HG03060 (cell line): ENCODE measurements around the gene CHRM4.

Experiments
- ATAC-seq: cut with Tn5 transposase; IDR thresholded peaks from one replicate; pipeline ENCODE4 v1.9.1; 2021; ENCODE audit warnings: low read depth, moderate number of reproducible peaks; ENCODE audit not compliant: unreplicated experiment

CHRM4 gene

DNA sequence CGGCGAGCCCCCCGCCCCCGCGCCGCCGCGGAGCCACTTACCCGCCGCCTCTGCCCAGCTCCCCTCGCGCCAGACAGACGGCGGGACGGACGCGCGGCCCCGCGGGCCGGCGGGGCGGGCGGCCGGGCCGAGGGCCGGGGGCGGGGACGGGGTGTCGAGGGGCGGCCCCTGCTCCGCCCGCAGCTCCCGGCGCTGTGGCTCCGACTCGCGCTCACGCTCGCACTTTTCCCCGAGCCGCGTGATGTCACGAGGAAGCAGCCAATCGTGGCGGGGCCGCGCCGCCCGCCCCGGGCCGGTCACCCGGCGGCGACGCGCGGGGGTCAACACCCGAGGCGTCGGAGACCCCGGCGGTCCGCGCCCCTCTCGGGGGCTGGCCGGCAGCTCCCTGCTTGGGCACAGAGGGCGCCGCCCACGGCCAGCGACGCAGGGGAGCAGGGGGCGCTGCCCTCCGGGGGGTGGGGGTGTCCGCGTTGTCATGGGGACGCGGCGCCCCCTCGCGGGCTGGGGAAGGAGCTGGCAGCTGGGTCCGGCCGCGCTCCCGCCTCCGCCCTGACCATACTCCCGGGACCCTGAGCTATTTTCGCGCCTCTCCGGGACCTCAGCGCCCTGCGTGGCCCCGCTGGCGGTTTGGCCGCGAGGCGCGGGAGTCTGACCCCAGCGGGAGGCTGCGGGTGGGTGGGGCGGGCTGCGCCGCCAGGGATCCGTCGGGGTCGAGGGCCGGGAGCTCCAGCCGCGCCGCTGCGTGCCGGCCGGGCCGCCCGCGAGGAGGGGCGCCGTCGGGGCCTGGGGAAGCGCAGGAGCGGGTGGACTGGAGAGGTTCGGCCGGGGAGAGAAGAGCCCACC is at the start of gene CHRM4:
Gene CHRM4, minus strand, starts transcription at position 199 of the 843 bp plus-strand sequence. CDS start 5,219 bp downstream, outside the sequence.
- ATAC-seq, result no peak

DNA sequence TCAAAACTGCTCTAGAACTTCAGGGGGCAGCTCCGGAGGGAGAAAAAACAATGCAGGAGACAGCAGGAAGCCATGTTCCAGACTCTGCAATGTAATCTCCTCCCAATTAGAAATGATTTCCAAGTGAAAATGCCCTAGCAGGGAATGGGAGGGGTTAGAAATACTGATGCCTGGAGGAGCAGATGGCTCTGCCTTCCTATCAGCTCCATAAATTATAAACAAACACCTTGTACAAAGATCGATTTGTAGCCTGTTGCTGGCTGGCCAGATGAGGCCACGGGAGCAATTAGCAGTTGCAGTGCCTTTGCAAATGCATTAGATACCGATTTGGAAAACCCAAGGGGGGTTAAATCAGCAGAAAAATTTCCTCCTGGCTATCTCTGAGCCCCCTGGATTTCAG is 46.6 kb upstream of the CHRM4 start:
- ATAC-seq, result no peak

DNA sequence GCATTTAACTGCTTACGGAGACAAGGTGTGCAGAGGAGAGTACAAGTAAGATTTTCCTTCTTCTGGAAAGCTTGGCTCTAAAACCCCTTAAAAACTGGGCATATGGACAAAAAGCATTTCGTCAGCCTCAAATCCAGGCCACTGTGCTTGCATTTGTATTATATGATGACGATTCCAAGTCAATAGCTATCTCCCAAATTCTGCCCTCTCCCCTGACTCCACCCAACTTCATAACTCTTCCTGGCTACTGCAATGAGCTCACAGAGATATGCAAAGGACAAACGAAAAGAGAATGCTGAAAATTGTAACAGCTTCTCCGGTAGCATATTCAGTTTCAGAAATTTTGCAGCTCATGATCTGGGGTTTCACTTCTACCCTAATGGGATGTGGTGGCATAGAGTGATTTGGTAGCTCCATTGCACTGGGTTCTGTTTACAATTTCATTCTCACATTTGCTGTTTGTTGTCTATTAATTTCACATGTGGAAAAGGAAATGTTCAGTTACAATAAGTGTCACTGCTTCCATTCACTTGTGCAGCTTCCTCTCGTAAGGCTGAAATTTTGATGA is 45.6 kb upstream of the CHRM4 start:
- ATAC-seq, result no peak

DNA sequence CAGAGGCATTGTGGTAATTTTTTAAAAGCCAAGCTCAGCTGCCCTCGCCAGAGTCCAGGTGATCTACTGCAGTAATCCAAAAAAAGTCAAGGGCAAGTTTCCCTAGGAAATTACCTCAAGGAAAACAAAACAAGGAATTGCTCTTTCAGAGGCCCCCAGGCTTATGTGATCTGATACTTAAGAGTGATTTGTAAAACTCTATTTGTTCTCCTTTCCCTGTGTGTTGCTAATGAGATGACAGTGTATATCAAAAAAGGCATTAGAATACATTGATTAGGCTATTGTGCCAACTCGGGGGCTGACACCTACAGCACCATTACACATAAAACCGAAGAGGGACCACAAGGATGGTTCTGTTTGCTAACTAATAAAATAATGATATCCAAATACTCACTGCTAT is 44.5 kb upstream of the CHRM4 start:
- no peak for ATAC-seq

DNA sequence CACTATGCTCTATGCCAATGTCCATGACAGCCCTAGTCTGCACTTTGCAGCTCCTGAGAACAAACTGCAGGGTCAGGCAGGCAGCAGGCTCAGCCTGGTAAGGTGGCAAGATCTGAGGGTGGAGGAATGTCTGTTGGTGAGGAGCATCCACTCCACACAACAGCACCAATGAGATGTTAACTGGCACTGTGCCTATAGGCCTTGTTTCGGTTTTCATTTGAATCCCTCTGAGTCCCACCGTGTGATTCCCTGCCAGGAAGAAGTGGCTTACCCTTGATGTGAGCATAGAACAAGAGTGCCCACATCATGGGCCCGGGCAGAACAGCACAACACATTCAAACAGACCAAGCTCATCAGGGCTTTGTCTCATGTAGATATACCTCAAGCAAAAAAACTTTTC is 44.1 kb upstream of the CHRM4 start:
- no peak for ATAC-seq

DNA sequence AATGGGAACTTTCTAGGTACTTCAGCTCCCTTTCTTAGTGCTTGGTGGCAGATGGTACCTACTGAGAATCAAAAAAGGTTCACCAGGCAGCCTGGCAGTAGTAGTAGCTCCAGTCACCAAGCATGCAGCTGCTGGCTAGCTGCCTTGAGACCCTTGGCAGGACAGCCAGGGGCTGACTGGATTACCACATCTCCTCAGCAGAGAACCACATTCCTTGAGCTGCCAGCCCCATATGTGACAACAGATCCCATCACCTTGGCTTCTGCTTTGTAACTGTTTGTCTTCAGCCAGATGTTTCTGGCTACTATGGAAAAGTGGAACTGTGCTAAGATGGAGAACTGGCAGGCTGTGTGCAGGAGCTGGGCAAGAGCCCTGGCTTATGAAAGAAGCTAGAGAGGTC is 39.6 kb upstream of the CHRM4 start:
- ATAC-seq, result no peak

DNA sequence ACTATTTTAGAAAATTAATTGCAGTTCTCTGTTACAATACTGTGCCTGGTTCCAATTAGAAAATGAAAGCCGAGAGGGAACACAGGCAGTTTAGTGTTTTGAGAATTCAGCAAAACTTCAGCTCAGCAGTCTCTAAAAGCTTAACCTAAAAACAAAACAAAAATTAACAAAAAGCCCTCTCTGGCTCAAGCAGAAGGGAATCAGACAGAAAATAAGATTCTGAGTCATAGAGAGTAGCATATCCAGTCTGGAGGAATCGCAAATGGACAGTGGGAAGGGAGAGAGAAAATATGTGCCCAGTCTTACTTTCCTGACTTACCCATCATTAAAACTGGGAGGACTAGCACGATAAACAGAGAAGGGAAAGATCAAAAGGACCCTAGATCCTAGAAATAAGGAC is 38.1 kb upstream of the CHRM4 start:
- ATAC-seq, result no peak

DNA sequence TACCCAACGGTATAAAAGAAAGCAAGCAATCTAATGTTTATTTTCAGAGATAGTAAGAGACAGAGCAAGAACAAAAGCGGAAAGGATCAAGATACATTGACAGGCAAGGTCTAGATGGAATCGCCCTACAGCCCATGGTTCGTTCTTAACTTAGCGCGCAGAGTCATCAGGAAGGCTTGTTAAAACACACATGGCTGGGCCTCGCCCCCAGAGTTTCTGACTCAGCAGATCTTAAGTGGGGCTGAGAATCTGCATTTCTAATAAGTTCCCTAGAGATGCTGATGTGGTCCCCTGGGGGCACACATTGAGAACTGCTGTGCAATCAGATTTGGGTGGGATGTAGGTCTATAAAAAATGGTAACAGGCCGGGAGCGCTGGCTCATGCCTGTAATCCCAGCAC is 35.8 kb upstream of the CHRM4 start:
- ATAC-seq, result no peak

DNA sequence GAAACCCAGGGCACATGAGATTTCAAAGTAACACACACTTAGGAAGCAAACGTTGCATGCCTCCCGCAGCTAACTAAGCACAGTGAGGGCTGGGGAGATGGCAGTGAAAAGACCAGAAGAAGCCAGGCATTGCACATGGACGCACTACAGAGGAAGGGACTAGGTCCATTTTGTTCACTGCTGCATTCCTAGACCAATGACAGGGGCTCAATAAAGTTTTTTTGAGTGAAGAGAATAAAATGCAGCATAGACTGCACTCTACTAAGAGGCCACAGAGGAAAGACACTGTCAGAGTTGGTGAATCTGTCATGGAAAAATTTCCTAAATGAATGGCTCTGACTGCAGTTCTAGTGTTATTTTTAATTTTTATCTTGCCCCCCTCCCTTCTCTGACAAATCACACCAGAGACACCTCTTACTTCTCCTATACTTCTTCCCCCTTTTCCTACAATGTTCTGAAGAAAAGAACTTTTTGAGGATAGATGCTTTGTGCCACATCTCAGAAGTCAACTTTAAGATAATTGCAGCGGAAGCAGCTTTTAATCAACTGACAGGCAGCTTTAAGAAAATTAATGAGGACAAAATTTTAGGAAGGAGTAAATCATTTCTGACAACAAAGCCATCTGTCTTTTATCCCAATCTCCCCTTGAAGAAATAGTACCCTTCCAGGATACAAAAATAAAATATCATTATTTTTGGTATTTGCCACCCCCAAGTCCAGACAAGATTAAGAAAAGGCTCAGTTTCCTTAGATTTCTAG is 34.8 kb upstream of the CHRM4 start:
- ATAC-seq, result no peak

DNA sequence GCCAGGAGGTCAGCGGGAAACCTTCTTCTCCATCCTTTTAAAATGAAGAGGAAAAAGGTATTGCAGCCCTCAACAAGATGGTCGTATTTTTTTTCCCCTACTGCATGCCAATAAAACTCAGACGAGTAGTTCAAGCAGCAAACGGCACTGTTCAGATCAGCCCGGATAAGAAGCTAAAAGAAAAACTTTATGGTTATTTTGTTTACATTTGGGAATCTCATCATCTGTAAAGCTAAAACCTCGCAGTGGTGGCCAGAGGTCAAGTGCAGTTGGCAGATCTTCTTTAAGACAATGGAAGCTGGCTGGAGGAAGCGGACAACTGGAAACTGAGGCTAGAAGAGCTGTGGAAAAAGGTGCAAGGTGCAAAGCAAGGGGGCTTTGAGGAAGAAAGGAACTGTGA is 31.0 kb upstream of the CHRM4 start:
- ATAC-seq, result no peak

DNA sequence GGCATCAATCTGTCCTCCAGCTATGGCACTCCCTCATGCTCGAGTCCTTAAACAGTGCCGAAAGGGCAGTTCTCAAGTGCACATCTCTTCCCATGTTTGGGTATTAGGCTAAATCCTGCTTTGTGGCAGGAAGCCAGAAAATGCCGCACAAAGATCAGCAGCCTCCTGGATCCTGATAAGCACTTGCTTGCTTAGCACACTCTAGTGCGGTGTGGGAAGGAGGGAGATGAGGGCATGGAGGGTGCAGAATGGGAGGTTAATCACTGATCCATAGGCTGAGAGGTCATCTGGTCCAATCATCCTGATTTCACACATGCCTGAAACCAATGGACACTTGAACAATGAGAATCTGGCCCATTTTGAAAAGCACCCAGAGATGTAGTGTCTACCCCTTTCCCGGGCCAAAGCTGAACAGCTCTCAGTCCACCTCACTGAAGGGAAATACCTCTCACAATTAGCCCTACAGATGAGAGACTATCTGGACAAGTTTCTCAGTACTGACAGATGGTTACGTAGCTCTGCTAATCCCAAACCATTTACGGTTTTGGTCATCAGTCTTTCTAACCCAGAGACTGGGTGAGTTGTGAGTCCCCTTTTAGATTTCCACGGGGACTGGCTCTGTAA is 29.8 kb upstream of the CHRM4 start:
- ATAC-seq, result no peak

DNA sequence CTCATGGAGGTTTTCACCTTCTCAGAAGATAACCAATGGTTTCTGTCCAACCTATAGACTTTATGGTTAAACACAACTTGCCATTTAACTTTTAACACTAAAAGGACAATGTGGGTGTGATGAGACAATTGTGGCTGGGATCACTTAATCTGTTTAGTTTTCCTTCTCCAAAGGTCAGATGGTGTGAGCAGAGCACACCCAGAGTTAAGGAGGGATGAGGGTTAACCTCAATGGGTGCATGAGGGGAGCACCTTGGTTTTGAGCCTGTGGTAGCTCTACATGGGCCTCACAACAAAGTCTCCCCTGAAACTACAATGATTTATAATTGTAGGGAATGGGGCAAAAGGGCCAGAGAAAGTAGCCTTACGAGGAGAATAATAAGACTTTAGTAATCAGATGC is 28.9 kb upstream of the CHRM4 start:
- ATAC-seq, result no peak

DNA sequence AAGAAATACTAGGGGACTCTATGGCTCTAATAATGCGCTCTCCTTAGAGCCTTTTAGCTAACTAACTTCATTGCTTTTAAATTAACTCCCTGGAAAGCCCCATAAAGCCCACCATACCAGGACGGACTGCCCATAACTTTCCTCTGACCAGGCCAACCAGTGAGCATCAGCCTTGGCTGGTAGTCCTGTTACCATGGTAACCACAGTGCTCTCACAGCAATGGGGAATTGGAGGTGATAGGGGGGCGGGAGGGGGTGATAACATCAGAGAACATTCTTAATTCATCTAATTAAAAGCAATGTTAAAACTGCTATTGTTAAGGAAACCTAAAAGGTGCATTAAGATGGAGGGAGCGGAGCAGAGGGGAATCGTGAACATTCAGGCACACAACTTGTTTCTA is 27.2 kb upstream of the CHRM4 start:
- ATAC-seq, result no peak

DNA sequence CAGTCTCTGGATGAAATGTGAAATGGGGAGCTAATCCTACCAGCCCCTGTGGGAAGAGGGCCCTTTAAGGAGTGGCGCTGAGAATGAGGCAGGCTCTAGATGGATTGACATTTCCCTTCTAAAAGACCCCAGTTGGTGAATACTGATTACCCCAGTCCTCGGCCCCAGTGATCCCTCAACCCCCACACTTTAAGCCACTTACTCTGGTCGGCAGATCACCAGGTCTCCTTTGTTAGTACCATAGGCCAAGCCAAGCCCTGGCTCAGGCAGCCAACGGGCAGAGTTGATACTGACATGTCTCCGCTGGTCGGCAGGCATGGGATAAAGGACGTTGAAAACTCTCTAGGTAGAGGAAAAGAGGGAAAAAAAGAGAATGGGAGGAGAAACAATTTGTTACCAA is 26.1 kb upstream of the CHRM4 start:
- no peak for ATAC-seq

DNA sequence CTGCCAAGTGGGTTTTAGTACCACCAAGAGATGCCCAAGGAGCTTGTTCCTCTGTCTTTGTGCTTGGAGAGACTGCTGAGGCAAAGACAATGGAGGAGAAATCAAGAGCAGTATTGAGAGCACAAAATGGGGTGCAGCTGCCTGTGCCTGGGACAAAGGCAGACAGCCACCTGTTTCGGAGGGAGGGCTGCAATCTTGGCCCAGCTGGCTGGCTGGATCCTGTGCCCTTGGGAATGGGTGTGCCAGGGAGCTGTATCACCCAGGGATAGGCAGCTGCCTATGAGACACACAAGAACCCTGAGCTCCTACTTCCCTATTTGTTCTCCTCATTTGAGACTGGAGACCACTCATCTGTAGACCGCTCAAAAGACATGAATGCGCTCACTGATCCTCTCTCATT is 23.3 kb upstream of the CHRM4 start:
- no peak for ATAC-seq

DNA sequence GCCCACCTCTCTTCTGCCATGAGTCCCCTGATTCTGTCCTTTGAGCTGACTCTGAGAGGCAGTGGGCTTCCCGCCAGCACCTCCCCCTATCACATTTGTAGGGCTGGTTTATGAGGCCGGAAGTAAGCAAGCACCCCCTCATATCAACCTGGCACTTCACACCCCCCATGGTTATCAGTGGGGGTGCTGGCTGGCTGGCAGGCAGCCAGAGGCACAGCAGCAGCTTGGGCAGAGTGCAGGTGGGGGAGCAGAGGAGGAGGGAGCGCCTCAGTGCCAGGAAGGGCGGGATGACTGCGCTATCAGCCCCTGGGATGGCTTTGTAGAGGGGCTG is 22.9 kb upstream of the CHRM4 start:
- ATAC-seq, result no peak

DNA sequence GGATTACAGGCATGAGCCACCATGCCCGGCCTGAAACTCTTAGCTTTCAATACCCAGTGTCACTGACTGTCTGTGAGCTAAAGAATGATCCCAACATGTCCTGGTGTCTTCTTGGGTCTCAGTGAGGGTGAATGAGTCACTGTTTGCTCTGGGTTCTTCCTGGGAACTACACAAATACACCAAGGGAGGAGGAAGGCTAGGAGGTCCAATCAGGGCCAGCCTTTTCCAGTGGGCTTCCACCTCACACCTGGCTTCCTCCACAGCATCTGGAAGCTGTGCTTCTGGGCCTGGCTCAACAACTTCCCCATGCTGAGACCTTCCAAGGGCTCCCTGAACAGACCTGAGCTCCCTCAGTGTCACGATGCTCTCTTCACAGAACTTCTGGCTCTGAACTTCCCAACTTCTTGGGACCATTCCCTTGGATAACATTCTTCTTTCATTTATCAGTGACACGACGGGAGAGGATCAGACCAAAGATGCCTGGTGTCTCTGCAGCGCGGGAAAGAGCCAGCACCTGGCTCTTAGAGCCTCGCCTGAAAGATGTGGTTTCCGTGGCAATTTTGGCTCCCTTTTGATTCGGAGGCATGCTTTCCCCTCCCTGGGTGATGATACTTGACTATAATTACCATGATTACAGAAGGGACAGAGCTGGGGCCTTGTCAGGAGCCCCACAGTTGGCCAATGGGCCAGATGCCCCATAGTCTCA is 22.3 kb upstream of the CHRM4 start:
- ATAC-seq, result no peak

DNA sequence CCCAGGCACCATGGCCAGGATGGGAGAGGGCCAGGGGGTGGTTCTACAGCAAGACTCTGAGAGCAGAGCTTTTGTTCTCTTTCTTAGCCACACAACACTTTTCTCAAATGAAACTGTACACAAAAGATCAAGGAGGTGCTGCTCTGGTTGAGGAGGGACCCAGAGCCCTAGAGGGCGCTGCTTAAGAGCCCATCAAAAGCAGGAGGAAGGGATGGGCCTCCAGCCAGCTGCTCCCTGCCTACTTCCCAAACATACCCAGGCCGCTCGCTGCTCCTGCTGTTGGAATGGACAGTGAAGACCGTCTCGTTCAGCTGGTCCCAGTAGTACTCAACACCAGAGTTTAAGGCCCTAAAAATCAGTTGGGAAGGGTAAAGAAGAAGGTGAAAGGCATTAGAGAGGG is 18.4 kb upstream of the CHRM4 start:
- ATAC-seq, result no peak

DNA sequence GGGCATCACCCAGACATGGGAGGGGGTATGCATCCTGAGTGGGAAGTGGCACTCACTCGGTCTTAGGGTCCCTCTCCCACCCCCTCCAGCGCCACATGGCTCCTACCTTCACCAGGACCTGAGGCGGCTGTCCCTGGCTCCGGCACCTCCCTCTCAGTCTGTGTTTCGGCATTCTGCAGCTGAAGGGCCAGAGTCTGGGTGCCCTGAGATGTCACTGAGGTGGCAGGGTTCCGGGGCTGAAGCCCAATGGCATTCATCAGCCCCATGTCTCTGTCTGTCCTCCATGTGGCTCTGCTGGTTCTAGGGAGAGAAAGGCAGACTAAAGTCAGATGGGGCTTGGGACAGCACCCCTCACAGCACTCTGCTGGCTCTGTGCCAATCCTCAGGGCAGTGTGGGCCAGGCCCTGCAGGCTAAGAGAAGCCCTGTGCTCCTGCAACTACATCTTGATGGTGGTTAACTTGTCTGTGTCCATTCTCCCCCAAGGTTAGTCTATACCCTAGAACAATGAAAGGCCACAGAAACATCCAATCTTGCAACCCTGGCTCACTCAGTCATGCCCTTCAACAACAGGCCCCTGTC is 16.9 kb upstream of the CHRM4 start:
- no peak for ATAC-seq

DNA sequence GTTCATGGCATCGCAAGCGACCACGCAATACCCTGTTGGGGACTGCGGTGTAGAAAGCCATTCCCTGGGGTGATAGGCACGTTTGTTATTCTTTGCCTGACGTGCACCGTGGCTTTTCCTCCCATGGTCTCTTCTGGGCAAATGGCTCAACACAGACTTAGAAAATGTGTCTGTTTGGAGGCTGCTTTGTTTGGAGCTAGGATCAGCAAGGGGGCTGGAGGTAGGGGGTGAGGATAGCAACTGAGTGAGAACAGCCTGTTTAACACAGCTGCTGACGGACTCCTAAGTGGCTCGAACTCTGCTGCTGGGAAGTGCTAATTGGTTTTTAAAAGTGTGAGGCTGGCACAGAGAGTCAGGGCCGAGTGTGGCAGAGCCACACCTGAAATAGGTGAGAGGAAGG is 16.1 kb upstream of the CHRM4 start:
- ATAC-seq, result no peak
